HepG2 (cell line): ENCODE measurements around the gene SLC4A2. TPM values are rescaled to one million over a fixed set of nuclear protein-coding genes. Genes with fewer than 3 reads are reported as not detected.

Experiments used
- AHR ChIP-seq: IDR thresholded peaks from 2 replicates; pipeline ENCODE4 v1.6.1; 2018; ENCODE audit warnings: missing genetic modification reagents, missing compliant biosample characterization
- CBX5 ChIP-seq: sonication (generic); formaldehyde crosslinking; IDR thresholded peaks from 2 replicates; pipeline ENCODE4 v1.4.0; 2020; ENCODE audit warnings: missing genetic modification reagents, borderline replicate concordance
- CHCHD3 ChIP-seq: sonication (generic); formaldehyde crosslinking; IDR thresholded peaks from 2 replicates; pipeline ENCODE4 v1.8.0; 2022; ENCODE audit warnings: mild to moderate bottlenecking, missing genetic modification reagents, moderate library complexity
- GATAD1 ChIP-seq: IDR thresholded peaks from 2 replicates; pipeline ENCODE4 v1.6.1; 2016; ENCODE audit warnings: missing genetic modification reagents, missing compliant biosample characterization
- HDAC6 ChIP-seq: fragments of 200-600 bp; sonication (generic); IDR thresholded peaks from 2 replicates; pipeline ENCODE4 v1.7.0; 2017; ENCODE audit warnings: mild to moderate bottlenecking, antibody characterized with exemption, low read length, low read depth
- HOXA7 ChIP-seq: sonication (generic); formaldehyde crosslinking; IDR thresholded peaks from 2 replicates; pipeline ENCODE4 v1.8.1; 2022; ENCODE audit warnings: mild to moderate bottlenecking, missing genetic modification reagents, moderate library complexity
- KDM2A ChIP-seq: sonication (generic); formaldehyde crosslinking; IDR thresholded peaks from 2 replicates; pipeline ENCODE4 v1.4.0; 2020; ENCODE audit warnings: low read depth, missing genetic modification reagents, borderline replicate concordance
- MBNL3 ChIP-seq: fragments of 250-450 bp; sonication (Bioruptor Pico); conservative IDR thresholded peaks from 2 replicates; pipeline ENCODE4 v1.8.0; 2022; ENCODE audit warnings: mild to moderate bottlenecking, inconsistent platforms
- PHB2 ChIP-seq: fragments of 450-650 bp; IDR thresholded peaks from 2 replicates; pipeline ENCODE4 v1.6.1; 2018; ENCODE audit not compliant: partially characterized antibody
- PHF20 ChIP-seq: sonication (generic); formaldehyde crosslinking; IDR thresholded peaks from 2 replicates; pipeline ENCODE4 v1.5.0; 2020; ENCODE audit warnings: mild to moderate bottlenecking, missing genetic modification reagents
- SAP130 ChIP-seq: IDR thresholded peaks from 2 replicates; pipeline ENCODE4 v1.6.1; 2016; ENCODE audit warnings: low read depth
- TBX2 ChIP-seq: sonication (generic); formaldehyde crosslinking; IDR thresholded peaks from 2 replicates; pipeline ENCODE4 v1.5.0; 2020; ENCODE audit warnings: missing genetic modification reagents, mild to moderate bottlenecking, borderline replicate concordance
- TOPORS ChIP-seq: sonication (generic); formaldehyde crosslinking; IDR thresholded peaks from 2 replicates; pipeline ENCODE4 v1.8.0; 2023; ENCODE audit warnings: mild to moderate bottlenecking, missing genetic modification reagents
- YEATS2 ChIP-seq: sonication (generic); formaldehyde crosslinking; IDR thresholded peaks from 2 replicates; pipeline ENCODE4 v1.4.0; 2020; ENCODE audit warnings: missing genetic modification reagents, borderline replicate concordance
- ZNF33B ChIP-seq: sonication (generic); formaldehyde crosslinking; IDR thresholded peaks from 2 replicates; pipeline ENCODE4 v1.5.1; 2020; ENCODE audit warnings: mild to moderate bottlenecking, missing genetic modification reagents
- ZNF619 ChIP-seq: sonication (generic); formaldehyde crosslinking; IDR thresholded peaks from 2 replicates; pipeline ENCODE4 v1.4.0; 2020; ENCODE audit warnings: mild to moderate bottlenecking, missing genetic modification reagents
- polyA plus RNA-seq, 8 experiments: library from polyadenylated mRNA; depleted of rRNA in 3 of 8; stranded (reverse) in 7 of 8; unstranded in 1 of 8; fragments of >200 nt; fragmentation: Illumina TruSeq in 4 of 8; extraction: Trizol in 4 of 8; gene quantifications; 2 replicates each; pipeline versions ENCODE4 v1.2.1 to v1.2.3, GENCODE V29; 2011 to 2016; ENCODE audit warnings: low read depth in 4 of 8, missing spikeins in 1 of 8, mixed read lengths in 1 of 8; ENCODE audit not compliant: insufficient read depth in 1 of 8
- total RNA-seq, 5 experiments: library from RNA; depleted of rRNA; stranded (reverse); fragments of >200 nt; fragmentation: Illumina TruSeq; extraction: Trizol; gene quantifications; 2 replicates each; pipeline ENCODE4 v1.2.3, GENCODE V29; 2016; ENCODE audit warnings: low read depth in 1 of 5
- TF ChIP-seq, protein P1 (sequence below): sonication (generic); formaldehyde crosslinking; conservative IDR thresholded peaks from 2 replicates; pipeline ENCODE4 v1.4.0; 2020; ENCODE audit warnings: missing genetic modification reagents
- TF ChIP-seq, protein P2 (sequence below): sonication (generic); formaldehyde crosslinking; IDR thresholded peaks from 2 replicates; pipeline ENCODE4 v1.4.0; 2020; ENCODE audit warnings: missing genetic modification reagents; ENCODE audit errors: not compliant biosample characterization
- TF ChIP-seq, protein P3 (sequence below): sonication (generic); formaldehyde crosslinking; IDR thresholded peaks from 2 replicates; pipeline ENCODE4 v1.5.1; 2020; ENCODE audit warnings: mild to moderate bottlenecking, missing genetic modification reagents, borderline replicate concordance

Gene SLC4A2
- total and polyA plus RNA-seq, 2 of the 13 experiments (the other 11 are each of a cell fraction or from before 2014, with no cell fraction given), result 51.9 to 73.4 TPM

DNA sequence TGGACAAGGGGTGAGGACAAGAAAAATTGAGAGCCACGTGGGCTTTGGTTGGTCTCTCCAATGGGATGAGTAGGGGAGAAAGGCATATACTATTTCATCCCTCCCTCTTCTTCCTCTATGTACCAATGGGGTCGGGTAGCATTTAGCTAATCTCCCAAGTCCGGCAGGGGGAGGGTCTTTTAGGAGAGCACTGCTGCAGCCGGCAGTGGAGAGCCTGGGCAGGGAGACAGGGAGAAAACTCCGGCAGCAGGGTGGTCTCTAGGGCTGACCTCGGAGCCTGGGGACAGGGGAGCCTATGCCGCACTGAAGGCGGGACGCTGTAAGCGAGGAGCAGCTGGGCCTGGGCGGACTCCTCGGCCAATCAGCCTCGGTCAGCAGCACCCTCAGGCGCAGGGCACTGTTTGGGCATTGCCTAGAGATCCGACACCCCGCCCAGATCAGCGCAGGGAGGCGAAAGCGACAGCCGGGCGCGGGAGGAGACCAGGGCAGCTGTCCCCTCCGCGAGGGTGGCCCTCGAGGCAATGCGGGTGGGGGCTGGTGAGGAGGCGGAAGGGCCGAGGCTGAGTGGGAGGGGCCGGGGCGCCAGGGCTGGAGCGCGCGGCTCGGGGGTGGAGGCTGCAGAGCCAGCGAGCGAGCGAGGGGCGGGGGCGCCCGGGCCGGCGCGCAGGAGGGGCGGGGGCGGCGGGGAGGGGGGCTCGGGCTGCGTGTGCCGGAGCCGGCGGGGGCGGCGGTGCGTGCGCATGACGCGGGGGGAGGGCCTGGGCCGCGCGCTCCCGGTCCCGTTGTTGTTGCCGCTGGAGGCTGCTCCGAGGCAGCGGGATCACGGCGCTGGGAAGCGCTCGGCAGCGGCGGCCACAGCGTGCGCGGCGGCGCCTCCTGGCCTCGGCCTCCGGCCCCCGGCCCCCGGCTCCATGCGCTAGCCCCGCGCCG lies 26.6 kb downstream of the SLC4A2 start, which contains the start of gene AGAP3 (continued):
- TF ChIP-seq ZNF33B (CRISPR knock-in tag), result 0 out of 2 replicates have a peak, but pooled peaks have one; percentile 60
- peak; percentile 23; the same call in 1 of the 2 replicates for TF ChIP-seq HOXA7 (CRISPR knock-in tag)
- TF ChIP-seq, protein P1, sequence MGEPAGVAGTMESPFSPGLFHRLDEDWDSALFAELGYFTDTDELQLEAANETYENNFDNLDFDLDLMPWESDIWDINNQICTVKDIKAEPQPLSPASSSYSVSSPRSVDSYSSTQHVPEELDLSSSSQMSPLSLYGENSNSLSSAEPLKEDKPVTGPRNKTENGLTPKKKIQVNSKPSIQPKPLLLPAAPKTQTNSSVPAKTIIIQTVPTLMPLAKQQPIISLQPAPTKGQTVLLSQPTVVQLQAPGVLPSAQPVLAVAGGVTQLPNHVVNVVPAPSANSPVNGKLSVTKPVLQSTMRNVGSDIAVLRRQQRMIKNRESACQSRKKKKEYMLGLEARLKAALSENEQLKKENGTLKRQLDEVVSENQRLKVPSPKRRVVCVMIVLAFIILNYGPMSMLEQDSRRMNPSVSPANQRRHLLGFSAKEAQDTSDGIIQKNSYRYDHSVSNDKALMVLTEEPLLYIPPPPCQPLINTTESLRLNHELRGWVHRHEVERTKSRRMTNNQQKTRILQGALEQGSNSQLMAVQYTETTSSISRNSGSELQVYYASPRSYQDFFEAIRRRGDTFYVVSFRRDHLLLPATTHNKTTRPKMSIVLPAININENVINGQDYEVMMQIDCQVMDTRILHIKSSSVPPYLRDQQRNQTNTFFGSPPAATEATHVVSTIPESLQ (CRISPR knock-in tag), result no peak
- no peak for TF ChIP-seq PHB2
- TF ChIP-seq CHCHD3 (CRISPR knock-in tag), result 0 out of 2 replicates have a peak, but pooled peaks have one; percentile 48
- TF ChIP-seq GATAD1, result peak; percentile 35; the same call in 1 of the 2 replicates
- TF ChIP-seq TBX2 (CRISPR knock-in tag), result peak; percentile 69; the same call in 1 of the 2 replicates
- 0 out of 2 replicates have a peak, but pooled peaks have one; percentile 38 for TF ChIP-seq YEATS2 (CRISPR knock-in tag)
- TF ChIP-seq, protein P2, sequence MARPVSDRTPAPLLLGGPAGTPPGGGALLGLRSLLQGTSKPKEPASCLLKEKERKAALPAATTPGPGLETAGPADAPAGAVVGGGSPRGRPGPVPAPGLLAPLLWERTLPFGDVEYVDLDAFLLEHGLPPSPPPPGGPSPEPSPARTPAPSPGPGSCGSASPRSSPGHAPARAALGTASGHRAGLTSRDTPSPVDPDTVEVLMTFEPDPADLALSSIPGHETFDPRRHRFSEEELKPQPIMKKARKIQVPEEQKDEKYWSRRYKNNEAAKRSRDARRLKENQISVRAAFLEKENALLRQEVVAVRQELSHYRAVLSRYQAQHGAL (CRISPR knock-in tag), result peak; percentile 35
- TF ChIP-seq, protein P3, sequence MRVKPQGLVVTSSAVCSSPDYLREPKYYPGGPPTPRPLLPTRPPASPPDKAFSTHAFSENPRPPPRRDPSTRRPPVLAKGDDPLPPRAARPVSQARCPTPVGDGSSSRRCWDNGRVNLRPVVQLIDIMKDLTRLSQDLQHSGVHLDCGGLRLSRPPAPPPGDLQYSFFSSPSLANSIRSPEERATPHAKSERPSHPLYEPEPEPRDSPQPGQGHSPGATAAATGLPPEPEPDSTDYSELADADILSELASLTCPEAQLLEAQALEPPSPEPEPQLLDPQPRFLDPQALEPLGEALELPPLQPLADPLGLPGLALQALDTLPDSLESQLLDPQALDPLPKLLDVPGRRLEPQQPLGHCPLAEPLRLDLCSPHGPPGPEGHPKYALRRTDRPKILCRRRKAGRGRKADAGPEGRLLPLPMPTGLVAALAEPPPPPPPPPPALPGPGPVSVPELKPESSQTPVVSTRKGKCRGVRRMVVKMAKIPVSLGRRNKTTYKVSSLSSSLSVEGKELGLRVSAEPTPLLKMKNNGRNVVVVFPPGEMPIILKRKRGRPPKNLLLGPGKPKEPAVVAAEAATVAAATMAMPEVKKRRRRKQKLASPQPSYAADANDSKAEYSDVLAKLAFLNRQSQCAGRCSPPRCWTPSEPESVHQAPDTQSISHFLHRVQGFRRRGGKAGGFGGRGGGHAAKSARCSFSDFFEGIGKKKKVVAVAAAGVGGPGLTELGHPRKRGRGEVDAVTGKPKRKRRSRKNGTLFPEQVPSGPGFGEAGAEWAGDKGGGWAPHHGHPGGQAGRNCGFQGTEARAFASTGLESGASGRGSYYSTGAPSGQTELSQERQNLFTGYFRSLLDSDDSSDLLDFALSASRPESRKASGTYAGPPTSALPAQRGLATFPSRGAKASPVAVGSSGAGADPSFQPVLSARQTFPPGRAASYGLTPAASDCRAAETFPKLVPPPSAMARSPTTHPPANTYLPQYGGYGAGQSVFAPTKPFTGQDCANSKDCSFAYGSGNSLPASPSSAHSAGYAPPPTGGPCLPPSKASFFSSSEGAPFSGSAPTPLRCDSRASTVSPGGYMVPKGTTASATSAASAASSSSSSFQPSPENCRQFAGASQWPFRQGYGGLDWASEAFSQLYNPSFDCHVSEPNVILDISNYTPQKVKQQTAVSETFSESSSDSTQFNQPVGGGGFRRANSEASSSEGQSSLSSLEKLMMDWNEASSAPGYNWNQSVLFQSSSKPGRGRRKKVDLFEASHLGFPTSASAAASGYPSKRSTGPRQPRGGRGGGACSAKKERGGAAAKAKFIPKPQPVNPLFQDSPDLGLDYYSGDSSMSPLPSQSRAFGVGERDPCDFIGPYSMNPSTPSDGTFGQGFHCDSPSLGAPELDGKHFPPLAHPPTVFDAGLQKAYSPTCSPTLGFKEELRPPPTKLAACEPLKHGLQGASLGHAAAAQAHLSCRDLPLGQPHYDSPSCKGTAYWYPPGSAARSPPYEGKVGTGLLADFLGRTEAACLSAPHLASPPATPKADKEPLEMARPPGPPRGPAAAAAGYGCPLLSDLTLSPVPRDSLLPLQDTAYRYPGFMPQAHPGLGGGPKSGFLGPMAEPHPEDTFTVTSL (CRISPR knock-in tag), result no peak
- TF ChIP-seq HDAC6, result no peak
- no peak; the same call in 1 of the 2 replicates for TF ChIP-seq CBX5
- no peak for TF ChIP-seq MBNL3
- TF ChIP-seq TOPORS, result 0 out of 2 replicates have a peak, but pooled peaks have one; percentile 41
- TF ChIP-seq PHF20 (CRISPR knock-in tag), result no peak
- peak; percentile 85; the same call in 1 of the 2 replicates for TF ChIP-seq ZNF619 (CRISPR knock-in tag)
- TF ChIP-seq SAP130, result peak; percentile 70
- TF ChIP-seq AHR (CRISPR knock-in tag), result peak; percentile 20; the same call in 1 of the 2 replicates
- TF ChIP-seq KDM2A (CRISPR knock-in tag), result peak; percentile 79; the same call in 1 of the 2 replicates
